Left kidney (tissue), 8 donors: ENCODE data around the gene SLC25A19. TPM values are rescaled to one million over a fixed set of nuclear protein-coding genes. Genes with fewer than 3 reads are reported as not detected.
A peak's percentile ranks its signal among the peaks of the same experiment; 100 is the strongest.

Experiments
- DNase-seq: peaks from one replicate; pipeline ENCODE4 v3.0.0-alpha.2; 2013
- long read RNA-seq, 8 donors: transcript quantifications; one replicate each; lab custom pipeline, GENCODE V29; 2026
- polyA plus RNA-seq: library from polyadenylated mRNA; unstranded; fragments of 120-200 nt; gene quantifications from one replicate; pipeline ENCODE4 v1.2.1, GENCODE V29; 2013; ENCODE audit not compliant: insufficient read length

Gene SLC25A19
- 7.2 TPM for polyA plus RNA-seq
- long read RNA-seq, donor 1, partial matches to known transcripts = 0 of 1 reads
- long read RNA-seq, donor 1, other reads (novel, unspliced or antisense) = 0 of 1 reads
- long read RNA-seq, donor 2, partial matches to known transcripts = 0 of 3 reads
- long read RNA-seq, donor 2, other reads (novel, unspliced or antisense) = 0 of 3 reads
- long read RNA-seq, donor 3 = 0 reads
- long read RNA-seq, donor 4 = 0 reads
- long read RNA-seq, donor 5, partial matches to known transcripts = 0 of 3 reads
- long read RNA-seq, donor 5, other reads (novel, unspliced or antisense) = 0 of 3 reads
- long read RNA-seq, donor 6, partial matches to known transcripts = 0 of 1 reads
- long read RNA-seq, donor 6, other reads (novel, unspliced or antisense) = 0 of 1 reads
- long read RNA-seq, donor 7, partial matches to known transcripts = 0 of 2 reads
- long read RNA-seq, donor 7, other reads (novel, unspliced or antisense) = 0 of 2 reads
- long read RNA-seq, donor 8, partial matches to known transcripts = 0 of 2 reads
- long read RNA-seq, donor 8, other reads (novel, unspliced or antisense) = 0 of 2 reads

DNA sequence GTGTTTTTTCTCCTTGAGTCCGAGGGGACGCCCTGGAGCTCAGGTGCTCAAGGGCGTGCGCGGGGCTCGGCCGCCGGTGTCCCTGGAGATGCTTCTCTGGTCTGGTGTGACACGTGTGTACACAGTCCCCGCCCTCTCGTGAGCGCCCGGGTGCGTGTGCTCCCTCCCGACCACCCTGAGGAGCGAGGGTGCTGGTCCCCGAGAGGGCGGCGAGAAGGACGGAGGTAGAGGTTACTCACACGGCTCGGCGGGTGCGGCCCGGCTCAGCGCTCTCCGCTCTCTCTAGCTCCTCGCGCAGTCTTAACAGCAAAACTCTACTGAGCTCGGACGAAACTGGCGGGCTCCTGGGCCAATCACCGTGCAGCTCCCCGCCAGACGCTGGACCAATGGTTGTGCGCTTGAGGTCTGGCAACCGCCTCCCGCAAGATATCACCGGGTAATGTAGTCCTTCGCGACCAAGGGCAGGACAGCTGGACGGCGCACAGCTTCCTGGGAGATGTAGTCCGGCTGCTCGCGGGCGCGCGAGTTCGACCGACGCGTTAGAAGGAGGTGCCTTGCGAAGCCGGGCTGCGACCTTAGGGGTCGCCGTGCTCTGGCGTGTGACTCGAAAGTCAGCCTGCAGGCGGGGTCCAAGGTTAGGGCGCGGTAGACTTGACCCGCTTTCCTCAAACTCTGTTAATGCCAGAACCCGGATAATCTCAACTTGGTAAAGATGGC, at the start of gene SLC25A19:
Gene SLC25A19, minus strand, starts transcription at position 319 of the 717 bp plus-strand sequence. CDS start 2,669 bp downstream, outside the sequence.
- peak; percentile 97 for DNase-seq

- no peak for DNase-seq
These were observed 49.1 kb upstream of the SLC25A19 start for GRCh38 chr17:75338335-75338734.

DNA sequence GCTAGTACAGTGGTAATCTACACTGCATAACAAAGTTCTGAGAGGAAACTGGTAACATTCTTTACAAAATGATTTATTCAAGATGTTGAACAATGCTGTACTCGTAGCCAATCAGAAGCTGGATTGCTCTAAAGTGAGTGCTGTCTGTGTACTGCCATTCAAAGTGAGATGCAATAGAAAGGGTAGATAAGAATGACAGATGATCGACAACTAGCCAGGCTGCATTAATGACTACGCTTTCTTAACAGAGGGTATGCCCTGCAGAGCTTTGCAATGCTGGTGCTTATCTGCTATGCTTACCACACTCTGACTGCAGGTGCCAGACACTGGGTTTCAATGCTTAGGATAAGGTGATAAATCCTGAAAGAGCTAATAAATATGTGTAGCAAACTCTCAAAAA, 46.1 kb upstream of the SLC25A19 start:
- DNase-seq = no peak

GRCh38 chr17:75334723-75335122, 45.5 kb upstream of the SLC25A19 start:
- no peak for DNase-seq

- no peak for DNase-seq
These were observed 42.4 kb upstream of the SLC25A19 start for GRCh38 chr17:75331671-75332070.

DNA sequence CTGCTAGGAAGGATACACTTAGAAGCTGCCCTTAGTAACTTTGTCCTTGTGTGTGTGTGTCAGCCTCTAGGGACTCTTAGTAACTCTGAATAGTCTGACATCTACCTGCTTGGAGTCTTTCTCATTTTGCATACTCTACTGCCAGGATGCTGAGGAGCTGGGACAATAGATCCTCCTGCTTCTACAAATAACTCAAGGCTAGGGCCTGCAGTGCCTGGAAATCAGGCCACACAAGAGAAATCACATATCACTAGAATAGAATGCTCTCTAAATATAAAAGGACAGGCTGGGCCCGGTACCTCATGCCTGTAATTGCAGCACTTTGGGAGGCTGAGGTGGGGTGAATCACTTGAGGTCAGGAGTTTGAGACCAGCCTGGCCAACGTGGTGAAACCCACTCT, 38.5 kb upstream of the SLC25A19 start:
- DNase-seq = no peak

DNA sequence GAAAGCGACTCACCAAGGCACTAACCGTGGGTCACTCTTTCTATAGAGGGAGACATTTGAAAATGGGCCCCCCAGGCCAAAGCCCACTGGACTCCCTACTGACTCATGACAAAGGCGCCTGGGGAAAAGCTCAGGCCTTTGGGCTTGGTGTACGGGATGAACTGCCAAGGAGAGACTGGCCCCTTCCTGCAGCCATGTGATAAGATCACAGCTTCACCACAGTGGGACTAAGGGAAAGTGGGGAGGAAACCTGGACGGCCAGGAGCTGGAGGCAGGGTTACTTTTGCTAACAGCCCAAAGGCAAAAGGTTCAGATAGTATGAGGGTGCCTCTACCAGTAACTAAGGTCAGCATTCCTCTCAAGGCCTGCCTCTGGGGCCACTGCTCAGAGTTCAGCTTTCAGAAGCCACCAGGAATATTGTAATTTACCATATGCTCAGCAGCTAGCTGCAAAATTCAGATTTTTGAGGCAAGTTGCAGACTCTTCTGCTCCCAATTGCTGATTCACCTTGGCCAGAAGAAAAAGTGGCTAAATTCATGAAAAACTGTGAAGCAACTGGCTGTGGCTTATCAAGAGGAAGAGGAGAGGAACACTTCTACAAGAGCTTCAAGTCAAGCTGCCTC, 37.1 kb upstream of the SLC25A19 start:
- no peak for DNase-seq

DNA sequence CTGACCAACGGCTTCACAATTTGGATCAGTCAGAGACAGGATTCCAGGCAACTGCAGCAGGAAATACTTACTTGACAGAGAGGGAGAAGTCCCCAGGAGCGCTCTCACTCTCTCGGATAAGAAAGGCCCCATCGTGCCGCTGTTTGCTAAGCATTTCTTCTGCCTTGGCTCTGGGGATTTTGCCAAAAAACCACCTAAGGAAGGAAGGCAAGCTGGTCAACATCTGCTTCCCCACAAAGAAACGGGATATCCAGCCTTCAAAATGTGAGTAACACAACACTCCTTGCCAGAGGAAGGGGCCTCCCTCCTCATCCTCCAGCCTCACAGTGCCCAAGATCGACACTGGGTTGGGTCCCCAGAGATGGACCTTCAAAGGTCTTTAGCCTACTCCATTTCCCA, 36.6 kb upstream of the SLC25A19 start:
- no peak for DNase-seq

DNA sequence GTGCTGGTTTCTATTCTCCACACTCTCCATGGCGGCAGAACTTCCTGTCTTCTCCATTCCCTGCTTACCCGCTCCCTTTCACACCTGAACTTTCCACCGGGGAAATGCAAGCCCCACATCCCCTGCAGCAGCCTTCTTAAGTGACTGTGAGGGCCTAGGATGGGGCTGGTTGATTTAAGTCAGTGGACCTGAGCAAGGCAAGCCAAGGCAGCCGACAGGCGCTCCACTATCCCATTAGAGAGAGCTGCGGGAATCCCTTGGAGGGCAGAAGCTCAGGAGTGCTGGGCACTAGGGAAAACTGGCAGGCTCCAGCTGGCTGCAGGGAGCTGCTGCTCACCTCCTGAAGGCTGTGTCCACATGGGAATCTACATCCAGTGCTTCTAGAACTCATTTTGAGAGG, 36.1 kb upstream of the SLC25A19 start:
- no peak for DNase-seq

DNA sequence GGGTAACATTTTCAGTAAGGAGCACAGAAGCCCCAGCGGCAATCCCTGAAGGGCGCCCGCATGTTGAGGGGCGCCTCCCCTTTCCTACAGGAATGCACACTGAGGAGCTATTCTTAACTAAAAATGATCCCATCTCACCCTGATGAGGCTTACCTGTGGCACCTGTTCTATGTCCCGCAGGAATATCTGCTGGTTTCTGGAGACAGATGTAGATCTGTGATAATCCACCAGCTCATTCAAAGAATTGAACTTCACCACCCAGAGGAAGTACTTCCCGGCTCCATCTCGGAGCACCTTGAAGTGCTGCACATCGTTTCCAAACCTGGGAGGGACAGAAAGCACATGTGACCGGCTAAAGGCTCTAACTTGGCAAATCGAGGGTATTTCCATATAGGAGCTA, 32.3 kb upstream of the SLC25A19 start:
- DNase-seq = no peak

- no peak for DNase-seq
These were observed 30.9 kb upstream of the SLC25A19 start for GRCh38 chr17:75319904-75320691.

DNA sequence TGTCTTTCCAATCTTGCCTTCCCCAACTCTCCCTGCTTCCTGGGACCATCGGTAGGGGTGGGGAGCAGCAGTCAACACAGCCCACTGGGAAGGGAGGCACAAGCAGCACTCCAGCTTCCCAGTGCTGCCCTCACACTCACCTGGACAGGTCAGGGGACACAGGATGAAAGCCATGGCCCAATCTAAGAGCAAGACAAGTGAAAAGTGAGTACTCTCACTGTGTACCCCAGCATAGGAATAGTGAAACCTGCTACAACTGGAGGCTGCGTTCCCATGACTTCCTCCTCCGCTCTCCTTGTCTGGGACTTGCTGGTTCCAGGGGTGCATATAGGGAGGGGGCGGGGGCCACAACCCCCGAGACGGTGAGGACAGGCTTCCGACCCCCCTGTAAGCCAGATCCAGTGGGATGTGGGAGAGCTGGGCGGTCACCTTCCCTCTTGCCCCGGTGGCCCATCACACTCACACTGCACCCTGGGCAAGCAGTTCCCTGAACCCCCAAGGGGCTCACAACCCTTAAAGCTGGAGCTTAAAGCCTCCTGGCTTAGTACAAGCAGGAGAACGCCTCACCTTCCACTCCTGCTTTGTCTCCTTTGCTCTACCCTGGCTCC, 29.5 kb upstream of the SLC25A19 start:
- DNase-seq = no peak

DNA sequence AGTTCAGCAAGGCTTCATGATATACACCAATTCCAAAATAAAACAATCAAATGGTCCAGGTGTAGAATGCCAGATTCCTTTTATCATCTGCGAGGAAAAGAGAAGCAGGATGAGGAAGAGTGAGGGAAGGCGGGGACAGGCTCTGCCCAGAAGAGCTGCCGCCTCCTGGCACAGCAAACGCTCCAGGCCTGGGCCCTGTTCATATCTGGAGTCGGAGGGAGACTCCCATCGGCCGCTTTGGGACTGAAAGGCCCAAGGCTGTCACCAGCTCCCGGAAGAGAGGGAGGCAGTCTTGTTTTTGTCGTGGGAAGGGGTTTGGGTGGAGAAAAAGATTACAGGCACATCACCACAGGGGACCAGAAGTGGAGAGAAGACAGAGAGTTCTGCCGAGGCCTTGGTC, 29.0 kb upstream of the SLC25A19 start:
- DNase-seq = no peak

- no peak for DNase-seq
These were observed 28.4 kb upstream of the SLC25A19 start for GRCh38 chr17:75317671-75318070.

GRCh38 chr17:75316253-75316652, 27.0 kb upstream of the SLC25A19 start:
- no peak for DNase-seq

GRCh38 chr17:75315541-75316243, 26.5 kb upstream of the SLC25A19 start:
- DNase-seq = no peak

GRCh38 chr17:75313941-75314551, 24.8 kb upstream of the SLC25A19 start:
- DNase-seq = no peak

- no peak for DNase-seq
These were observed 19.7 kb upstream of the SLC25A19 start for GRCh38 chr17:75308732-75309629.
